Lower leg skin (tissue), 3 donors: ENCODE results near the gene AURKAIP1.

Source experiments
- POLR2A ChIP-seq, 2 donors: fragments of 450-650 bp; IDR thresholded peaks; one replicate each; pipeline ENCODE4 v1.6.1; 2016 to 2017; ENCODE audit warnings: antibody characterized with exemption in 2 of 2, mild to moderate bottlenecking in 1 of 2, moderate library complexity in 1 of 2
- TF ChIP-seq, protein P1 (sequence below), 3 donors: fragments of 450-650 bp; IDR thresholded peaks; one replicate each; pipeline ENCODE4 v1.5.1; 2016; ENCODE audit warnings: antibody characterized with exemption in 3 of 3, mild to moderate bottlenecking in 3 of 3, moderate library complexity in 2 of 3

DNA sequence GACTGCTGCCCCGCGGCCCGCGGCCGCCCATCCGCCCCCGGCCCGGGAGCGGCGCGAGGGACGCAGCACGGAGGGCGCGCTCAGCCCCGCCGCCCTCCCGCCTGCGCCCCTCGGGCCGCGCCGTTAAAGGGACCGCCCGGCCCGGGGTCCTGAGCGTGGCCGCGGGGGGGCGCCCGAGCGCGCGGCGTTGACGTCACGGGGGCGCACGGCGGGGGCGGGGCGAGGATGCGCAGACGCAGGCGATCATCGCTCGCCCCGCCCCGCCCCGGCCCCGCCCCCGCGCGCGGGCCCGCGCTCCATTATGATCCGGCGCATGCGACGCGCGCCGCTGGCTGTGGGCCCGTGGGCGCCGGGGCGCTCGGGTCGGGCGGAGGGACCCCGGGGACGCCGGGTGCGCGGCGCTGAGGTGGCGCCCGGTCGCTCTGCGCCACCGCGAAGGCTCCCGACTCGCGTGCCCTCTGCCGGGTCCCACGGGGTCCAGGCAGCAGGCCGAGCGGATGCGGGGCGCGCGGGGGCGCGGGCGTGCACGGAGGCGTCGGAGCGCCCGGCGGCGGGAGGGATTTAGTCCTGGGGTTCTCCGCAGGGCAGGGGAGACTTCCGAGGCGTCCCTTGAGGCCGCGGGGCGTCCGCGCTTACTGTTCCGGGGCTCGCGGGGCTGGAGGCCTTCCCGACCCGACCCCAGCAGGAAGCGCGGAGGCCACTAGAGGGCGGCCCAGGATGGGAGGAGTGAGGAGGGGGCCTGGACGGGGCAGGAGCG is 25.6 kb downstream of the AURKAIP1 start, which contains the start of gene DVL1:
- TF ChIP-seq, protein P1, sequence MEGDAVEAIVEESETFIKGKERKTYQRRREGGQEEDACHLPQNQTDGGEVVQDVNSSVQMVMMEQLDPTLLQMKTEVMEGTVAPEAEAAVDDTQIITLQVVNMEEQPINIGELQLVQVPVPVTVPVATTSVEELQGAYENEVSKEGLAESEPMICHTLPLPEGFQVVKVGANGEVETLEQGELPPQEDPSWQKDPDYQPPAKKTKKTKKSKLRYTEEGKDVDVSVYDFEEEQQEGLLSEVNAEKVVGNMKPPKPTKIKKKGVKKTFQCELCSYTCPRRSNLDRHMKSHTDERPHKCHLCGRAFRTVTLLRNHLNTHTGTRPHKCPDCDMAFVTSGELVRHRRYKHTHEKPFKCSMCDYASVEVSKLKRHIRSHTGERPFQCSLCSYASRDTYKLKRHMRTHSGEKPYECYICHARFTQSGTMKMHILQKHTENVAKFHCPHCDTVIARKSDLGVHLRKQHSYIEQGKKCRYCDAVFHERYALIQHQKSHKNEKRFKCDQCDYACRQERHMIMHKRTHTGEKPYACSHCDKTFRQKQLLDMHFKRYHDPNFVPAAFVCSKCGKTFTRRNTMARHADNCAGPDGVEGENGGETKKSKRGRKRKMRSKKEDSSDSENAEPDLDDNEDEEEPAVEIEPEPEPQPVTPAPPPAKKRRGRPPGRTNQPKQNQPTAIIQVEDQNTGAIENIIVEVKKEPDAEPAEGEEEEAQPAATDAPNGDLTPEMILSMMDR (IDR thresholded peaks at IDR 0.05), result peak in 1 of 3 donors; percentile 28
- TF ChIP-seq POLR2A (IDR thresholded peaks at IDR 0.05), result no peak
